Thymus (tissue), 11 donors: ENCODE measurements around the gene PAK4. TPM values are rescaled to one million over a fixed set of nuclear protein-coding genes. Genes with fewer than 3 reads are reported as not detected.

Experiments used
- DNase-seq, 9 donors: peaks; one replicate each; pipeline ENCODE4 v3.0.0-alpha.2; 2013; ENCODE audit warnings: low spot score in 9 of 9, low read depth in 6 of 9, missing footprints in 1 of 9
- H3K27ac ChIP-seq, 2 donors: one replicate each; pipeline ENCODE4 v1.5.1; 2013; ENCODE audit warnings: control low read depth in 1 of 2, low read depth in 1 of 2, low read length in 1 of 2, mild to moderate bottlenecking in 1 of 2, moderate library complexity in 1 of 2
- H3K27me3 ChIP-seq, 2 donors: one replicate each; pipeline ENCODE4 v1.5.1; 2013; ENCODE audit warnings: low read length in 1 of 2; ENCODE audit not compliant: control insufficient read depth in 2 of 2, insufficient read depth in 1 of 2
- H3K36me3 ChIP-seq, 2 donors: one replicate each; pipeline ENCODE4 v1.5.1; 2013; ENCODE audit warnings: low read length in 1 of 2, mild to moderate bottlenecking in 1 of 2, moderate library complexity in 1 of 2; ENCODE audit not compliant: control insufficient read depth in 2 of 2, insufficient read depth in 2 of 2
- H3K4me1 ChIP-seq, 2 donors: one replicate each; pipeline ENCODE4 v1.5.1; 2013; ENCODE audit warnings: low read length in 2 of 2; ENCODE audit not compliant: control insufficient read depth in 2 of 2, insufficient read depth in 2 of 2
- H3K4me3 ChIP-seq, 2 donors: one replicate each; pipeline ENCODE4 v1.5.1; 2013; ENCODE audit warnings: low read length in 2 of 2, control low read depth in 1 of 2, mild to moderate bottlenecking in 1 of 2
- H3K9me3 ChIP-seq, 2 donors: one replicate each; pipeline ENCODE4 v1.5.1; 2013; ENCODE audit warnings: low read length in 1 of 2, mild to moderate bottlenecking in 1 of 2; ENCODE audit not compliant: control insufficient read depth in 2 of 2, insufficient read depth in 1 of 2
- WGBS: extraction: QIAGEN DNeasy Blood & Tissue Kit; methylation state at CpG from one replicate; pipeline ENCODE4 v1.1.7; 2013; 5-methylcytosine and 5-hydroxymethylcytosine counted together
- polyA plus RNA-seq: library from polyadenylated mRNA; stranded (reverse); fragments of 200-250 nt; gene quantifications from one replicate; pipeline ENCODE4 v1.2.3, GENCODE V29; 2013
- total RNA-seq: library from RNA; stranded (reverse); fragments of 120-200 nt; gene quantifications from one replicate; pipeline ENCODE4 v1.2.4, GENCODE V29; 2013
- donor health status: healthy.

Gene PAK4
- total and polyA plus RNA-seq, 2 donors: 1.9 to 14.4 TPM

DNA sequence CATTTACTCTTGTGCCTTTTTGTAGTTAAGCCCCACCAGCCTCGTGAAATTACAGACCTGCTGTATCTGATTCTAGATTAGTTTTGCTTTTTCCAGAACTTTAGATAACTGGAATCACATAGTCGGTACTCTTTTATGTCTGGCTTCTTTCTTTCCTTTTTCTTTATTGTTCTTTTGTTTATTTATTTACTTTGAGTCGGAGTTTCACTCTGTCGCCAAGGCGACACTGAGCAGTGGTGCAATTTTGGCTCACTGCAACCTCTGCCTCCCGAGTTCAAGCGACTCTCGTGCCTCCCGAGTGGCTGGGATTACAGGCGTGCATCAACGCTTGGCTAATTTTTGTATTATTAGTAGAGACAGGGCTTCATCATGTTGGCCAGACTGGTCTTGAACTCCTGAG lies 65.2 kb downstream of the PAK4 start:
- no peak for DNase-seq
- 87% methylated on average over 11 of the region's 11 CpGs for WGBS
- H3K4me3 ChIP-seq: no peak overlapping the region
- no peaks in the 10 kb centered on the region for H3K9me3 ChIP-seq
- no peaks in the 10 kb centered on the region for H3K4me1 ChIP-seq
- peaks cover 0 to 32% of the 10 kb centered on the region in 2 donors for H3K27me3 ChIP-seq
- H3K36me3 ChIP-seq: no peaks in the 10 kb centered on the region
- H3K27ac ChIP-seq: no peak overlapping the region

DNA sequence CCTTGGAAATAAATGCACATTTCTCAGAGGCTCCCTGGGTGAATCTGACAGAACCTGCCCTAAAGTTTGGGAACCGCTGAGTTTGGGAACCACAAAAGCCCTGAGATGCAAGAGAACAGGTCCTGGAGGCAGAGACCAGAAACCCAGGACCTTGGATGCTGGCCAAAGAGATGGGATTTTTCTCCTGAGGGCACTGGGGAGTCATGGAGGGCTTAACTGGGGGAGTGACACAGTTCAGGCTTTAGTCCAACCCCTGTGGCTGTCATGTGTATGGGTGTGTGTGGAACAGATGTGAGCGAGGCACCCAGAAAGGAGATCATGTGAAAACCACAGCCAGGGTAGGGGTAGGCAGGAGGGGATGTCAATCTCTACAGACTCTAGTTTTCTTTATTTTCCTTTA lies 67.3 kb downstream of the PAK4 start:
- H3K27me3 ChIP-seq: peaks cover 13 to 53% of the 10 kb centered on the region in 2 donors
- H3K36me3 ChIP-seq: no peaks in the 10 kb centered on the region
- no peak overlapping the region for H3K4me3 ChIP-seq
- 84% methylated on average over 2 of the region's 2 CpGs for WGBS
- no peak for DNase-seq
- H3K27ac ChIP-seq: no peak overlapping the region
- peaks cover 0 to 5% of the 10 kb centered on the region in 2 donors for H3K4me1 ChIP-seq
- no peaks in the 10 kb centered on the region for H3K9me3 ChIP-seq

DNA sequence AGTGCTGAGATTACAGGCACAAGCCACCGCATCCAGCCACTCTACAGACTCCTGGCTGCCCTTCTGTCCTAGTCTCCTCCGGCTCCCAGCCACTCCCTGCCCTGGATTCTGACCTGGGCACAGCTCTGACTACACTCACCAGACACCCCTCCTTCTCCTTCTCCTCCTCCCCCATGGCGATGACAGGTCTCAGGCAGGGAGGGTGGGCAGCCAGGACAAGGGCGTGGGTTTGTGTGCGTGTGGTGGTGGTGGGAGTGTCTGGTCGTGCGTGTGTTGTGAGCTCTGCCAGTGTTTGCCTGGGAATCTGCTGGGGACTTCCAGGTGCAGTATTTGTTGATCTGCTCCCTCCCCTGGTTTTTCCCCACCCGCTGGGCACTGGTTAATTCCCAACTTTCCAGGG lies 68.2 kb downstream of the PAK4 start:
- Histone ChIP-seq H3K27me3 (peaks cover 19 to 62% of the 10 kb centered on the region in 2 donors), H3K27ac (no peak overlapping the region), H3K4me3 (no peak overlapping the region), H3K9me3 (no peaks in the 10 kb centered on the region), H3K4me1 (peaks cover 0 to 5% of the 10 kb centered on the region in 2 donors), H3K36me3 (no peaks in the 10 kb centered on the region)
- no peak for DNase-seq
- 82% methylated on average over 8 of the region's 8 CpGs for WGBS

DNA sequence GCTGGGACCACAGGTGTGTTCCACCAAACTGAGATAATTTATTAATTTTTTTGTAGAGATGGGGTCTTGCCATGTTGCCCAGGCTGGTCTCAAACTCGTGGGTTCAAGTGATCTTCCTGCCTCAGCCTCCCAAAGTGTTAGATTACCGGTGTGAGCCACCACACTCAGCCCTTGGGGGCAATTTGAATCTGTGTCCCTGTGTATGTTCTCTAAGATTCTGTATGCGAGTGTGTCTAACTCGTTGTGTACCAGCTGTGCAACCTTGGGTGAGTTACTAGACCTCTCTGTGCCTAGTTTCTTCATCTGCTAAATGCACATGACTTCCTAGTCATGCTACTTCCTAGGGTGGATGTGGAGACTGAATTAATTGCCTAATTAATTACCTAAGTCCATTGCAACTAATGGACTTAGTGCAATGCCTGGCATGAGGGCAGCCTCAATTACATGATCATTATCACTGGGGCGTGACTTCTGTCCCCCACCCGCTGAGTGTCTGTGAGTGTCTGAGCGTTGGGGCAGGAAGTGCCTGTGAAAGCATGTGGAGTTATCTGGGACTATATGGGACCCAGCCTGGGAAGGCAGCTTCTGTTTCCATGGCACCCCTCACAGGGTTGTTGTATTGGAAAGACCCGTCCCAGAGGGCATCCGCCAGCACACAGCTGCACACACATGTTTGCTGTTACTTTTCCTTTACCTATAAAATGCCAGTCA lies 69.4 kb downstream of the PAK4 start:
- WGBS: 61% methylated on average over 9 of the region's 9 CpGs
- H3K36me3 ChIP-seq: no peaks in the 10 kb centered on the region
- no peaks in the 10 kb centered on the region for H3K9me3 ChIP-seq
- H3K27me3 ChIP-seq: peaks cover 23 to 73% of the 10 kb centered on the region in 2 donors
- no peak overlapping the region for H3K4me3 ChIP-seq
- H3K27ac ChIP-seq: no peak overlapping the region
- peaks cover 0 to 5% of the 10 kb centered on the region in 2 donors for H3K4me1 ChIP-seq
- DNase-seq: no peak

DNA sequence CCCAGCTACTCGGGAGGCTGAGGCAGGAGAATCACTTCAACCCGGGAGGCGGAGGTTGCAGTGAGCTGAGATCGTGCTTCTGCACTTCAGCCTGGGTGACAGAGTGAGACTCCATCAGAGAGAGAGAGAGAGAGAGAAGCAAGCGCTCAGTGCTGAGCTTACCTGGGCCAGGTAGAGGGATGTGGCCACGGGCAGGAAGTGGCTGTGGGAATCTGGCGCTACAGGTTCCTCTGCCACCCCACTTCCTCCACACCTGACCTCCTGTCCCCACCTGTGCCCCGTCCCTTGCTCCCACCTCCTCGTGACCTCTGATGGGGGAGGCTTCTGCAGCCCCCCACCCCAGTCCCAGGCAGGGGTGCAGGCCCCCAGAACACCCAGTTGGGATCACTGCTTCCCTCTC lies 70.2 kb downstream of the PAK4 start:
- DNase-seq: no peak
- H3K9me3 ChIP-seq: no peaks in the 10 kb centered on the region
- no peaks in the 10 kb centered on the region for H3K36me3 ChIP-seq
- H3K4me1 ChIP-seq: peaks cover 0 to 5% of the 10 kb centered on the region in 2 donors
- no peak overlapping the region for H3K4me3 ChIP-seq
- H3K27ac ChIP-seq: no peak overlapping the region
- H3K27me3 ChIP-seq: peaks cover 25 to 81% of the 10 kb centered on the region in 2 donors
- WGBS: 35% methylated on average over 9 of the region's 9 CpGs

DNA sequence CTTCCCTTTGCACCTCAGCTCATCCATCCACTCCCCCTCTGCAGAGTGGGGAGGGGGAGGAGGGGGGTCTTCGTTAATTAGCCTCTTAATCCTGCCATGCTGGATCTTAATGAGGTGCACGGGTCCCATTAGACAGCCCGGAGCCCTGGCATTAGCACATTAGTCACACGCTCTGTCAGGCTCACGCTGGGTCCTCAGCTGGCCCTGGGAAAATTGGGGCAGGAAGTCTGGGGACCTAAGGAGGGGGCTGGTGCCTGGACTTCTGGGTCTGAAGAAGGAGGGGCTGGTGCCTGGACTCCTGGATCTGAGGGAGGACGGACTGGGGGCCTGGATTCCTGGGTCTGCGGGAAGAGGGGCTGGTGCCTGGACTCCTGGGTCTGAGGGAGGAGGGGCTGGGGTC lies 70.7 kb downstream of the PAK4 start:
- Histone ChIP-seq H3K36me3 (no peaks in the 10 kb centered on the region), H3K4me1 (peaks cover 0 to 5% of the 10 kb centered on the region in 2 donors), H3K27me3 (peaks cover 25 to 82% of the 10 kb centered on the region in 2 donors), H3K9me3 (no peaks in the 10 kb centered on the region), H3K4me3 (no peak overlapping the region), H3K27ac (no peak overlapping the region)
- WGBS: 28% methylated on average over 7 of the region's 7 CpGs
- DNase-seq: no peak

DNA sequence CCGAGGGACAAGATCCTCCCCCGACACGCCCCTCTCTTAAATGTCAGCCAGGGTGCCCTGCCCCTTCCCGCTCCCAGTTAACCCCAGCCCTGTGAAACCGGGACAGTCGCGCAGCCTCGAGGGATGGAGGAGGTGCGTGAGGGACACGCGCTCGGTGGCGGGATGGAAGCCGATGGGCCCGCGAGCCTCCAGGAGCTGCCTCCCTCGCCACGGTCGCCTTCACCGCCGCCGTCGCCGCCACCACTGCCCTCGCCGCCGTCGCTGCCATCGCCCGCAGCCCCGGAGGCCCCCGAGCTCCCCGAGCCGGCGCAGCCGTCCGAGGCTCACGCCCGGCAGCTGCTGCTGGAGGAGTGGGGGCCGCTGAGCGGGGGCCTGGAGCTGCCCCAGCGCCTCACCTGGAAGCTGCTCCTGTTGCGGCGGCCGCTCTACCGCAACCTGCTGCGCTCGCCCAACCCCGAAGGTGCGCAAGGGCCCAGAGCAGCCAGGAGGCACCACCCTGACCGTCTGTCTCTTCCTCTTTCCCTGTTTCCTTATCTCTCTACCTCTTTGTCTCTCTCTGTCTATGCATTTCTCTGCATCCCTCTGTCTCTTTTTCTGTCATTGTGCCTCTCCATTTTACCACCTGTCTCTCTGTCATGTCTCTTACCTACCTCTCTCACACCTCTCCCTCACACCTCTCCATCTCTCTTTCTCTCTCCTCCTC lies 71.4 kb downstream of the PAK4 start, which contains the start of gene NCCRP1:
NCCRP1 (plus strand) TSS at position 105 of the 703 bp plus-strand sequence; CDS start at position 124, 19 bp downstream.
- 4% methylated on average over 51 of the region's 51 CpGs for WGBS

DNA sequence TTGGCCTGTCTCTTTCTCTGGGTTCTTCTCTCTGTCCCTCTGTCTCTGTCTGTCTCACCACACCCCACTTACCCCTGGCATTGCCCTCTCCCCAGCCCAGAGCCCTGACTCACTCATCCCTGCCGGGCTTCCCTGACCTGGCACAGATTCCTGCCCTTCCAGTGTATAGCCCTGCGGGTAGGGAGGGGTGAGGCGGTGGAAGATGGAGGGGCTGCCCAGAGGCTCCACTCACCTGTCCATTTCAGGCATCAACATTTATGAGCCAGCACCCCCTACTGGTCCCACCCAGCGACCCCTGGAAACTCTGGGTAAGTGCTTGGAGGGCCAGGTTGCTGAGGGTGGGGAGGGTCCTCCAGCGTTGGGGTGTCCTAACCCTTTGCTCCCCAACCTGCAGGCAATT lies 72.2 kb downstream of the PAK4 start:
- H3K27ac ChIP-seq: no peak overlapping the region

More for the DNA sequence above, 71.4 kb downstream of the PAK4 start, which contains the start of gene NCCRP1:
- peaks cover 25 to 85% of the 10 kb centered on the region in 2 donors for H3K27me3 ChIP-seq
- no peak within 1 kb of the TSS for H3K27ac ChIP-seq
- H3K36me3 ChIP-seq: no peaks in the 10 kb centered on the region
- peak within 1 kb of the TSS in 1 of 2 donors; percentile 17 for H3K4me3 ChIP-seq
- no peaks in the 10 kb centered on the region for H3K9me3 ChIP-seq
- no peak for DNase-seq
- peaks cover 0 to 5% of the 10 kb centered on the region in 2 donors for H3K4me1 ChIP-seq

DNA sequence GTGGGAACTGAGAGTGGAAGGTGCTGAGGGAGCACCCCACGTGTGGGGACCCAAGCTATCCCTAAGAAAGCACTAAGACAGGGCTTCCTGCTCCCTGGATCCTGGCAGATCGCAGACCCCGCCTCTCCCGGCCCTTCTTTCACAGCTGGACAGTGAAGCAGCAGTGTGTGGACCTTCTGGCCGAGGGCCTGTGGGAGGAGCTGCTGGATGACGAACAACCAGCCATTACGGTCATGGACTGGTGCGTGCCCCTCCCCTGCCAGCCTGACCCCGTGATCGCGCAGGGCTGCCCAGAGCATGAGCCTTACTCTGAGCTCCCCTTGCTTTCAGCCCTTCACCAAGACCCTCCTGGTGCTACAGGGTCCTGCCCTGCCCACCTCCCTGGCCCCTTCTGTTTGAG lies 73.4 kb downstream of the PAK4 start:
- WGBS: 67% methylated on average over 11 of the region's 11 CpGs
- no peak for DNase-seq
- Histone ChIP-seq H3K9me3 (no peaks in the 10 kb centered on the region), H3K36me3 (no peaks in the 10 kb centered on the region), H3K27me3 (peaks cover 40 to 94% of the 10 kb centered on the region in 2 donors), H3K4me3 (no peak overlapping the region), H3K27ac (no peak overlapping the region), H3K4me1 (peaks cover 0 to 5% of the 10 kb centered on the region in 2 donors)

More for the DNA sequence above, 72.2 kb downstream of the PAK4 start:
- Histone ChIP-seq H3K4me3 (no peak overlapping the region), H3K36me3 (no peaks in the 10 kb centered on the region), H3K9me3 (no peaks in the 10 kb centered on the region), H3K27me3 (peaks cover 29 to 89% of the 10 kb centered on the region in 2 donors), H3K4me1 (peaks cover 0 to 5% of the 10 kb centered on the region in 2 donors)
- WGBS: 67% methylated on average over 5 of the region's 5 CpGs
- DNase-seq: no peak
